K562 (cell line): ENCODE data around the gene CLEC2D. TPM values are rescaled to one million over a fixed set of nuclear protein-coding genes. Genes with fewer than 3 reads are reported as not detected.
A peak's percentile ranks its signal among the peaks of the same experiment; 100 is the strongest.

ENCODE experiments used
- ATAC-seq: fragments of 200-7000 bp; cut with Tn5 transposase; 3 replicates; pipeline ENCODE4 v1.9.1; 2020; ENCODE audit warnings: moderate library complexity
- BruUV-seq: library from RNA; stranded (reverse); fragments of 400-500 nt; replicated peaks from 2 replicates; lab custom pipeline; 2021; lab: Mats Ljungman, UMichigan
- CTCF ChIA-PET: fragments of 300-600 bp; formaldehyde crosslinking; extraction: SDS; loops from one replicate; lab custom pipeline; 2021; ENCODE audit warnings: low intra/inter-chr PET ratio; lab: Yijun Ruan, JAX
- POLR2A ChIA-PET: fragments of 300-600, 350-650 bp; sonication (Branson Sonifier 250); formaldehyde crosslinking; extraction: SDS; loops from one replicate; lab custom pipeline; 2021; ENCODE audit warnings: antibody characterized with exemption, inconsistent platforms; lab: Yijun Ruan, JAX
- DNase-seq, 4 experiments: peaks; one replicate each; pipeline versions ENCODE4 v3.0.0 to v3.0.0-alpha.2; 2011 to 2018; ENCODE audit warnings: low spot score in 3 of 4, mixed read lengths in 3 of 4; ENCODE audit errors: extremely low read depth in 1 of 4
- FAIRE-seq: peaks from 2 replicates; lab custom pipeline; 2011; peaks lifted over from hg19 to GRCh38; lab: Jason Lieb, UNC
- H2AFZ ChIP-seq: 2 replicates; pipeline ENCODE4 v1.6.0; 2011; ENCODE audit warnings: low read depth, low read length, control low read depth, inconsistent platforms
- H3K27ac ChIP-seq: fragments of 200-600 bp; 3 replicates; pipeline ENCODE4 v1.8.0; 2011; ENCODE audit warnings: low read depth, mild to moderate bottlenecking, control low read depth, inconsistent platforms, low read length, moderate library complexity, mixed read lengths; ENCODE audit errors: extremely low read depth
- H3K27me3 ChIP-seq, 2 experiments: fragments of 300-600 bp in 1 of 2; 2 replicates in 1 of 2; 3 replicates in 1 of 2; pipeline versions ENCODE4 v1.6.0 to v1.8.0; 2011; ENCODE audit warnings: inconsistent platforms in 2 of 2, low read length in 2 of 2, mild to moderate bottlenecking in 1 of 2, mixed read lengths in 1 of 2, moderate library complexity in 1 of 2; ENCODE audit not compliant: control insufficient read depth in 2 of 2, insufficient read depth in 2 of 2
- H3K36me3 ChIP-seq: fragments of 300-600 bp; 3 replicates; pipeline ENCODE4 v1.8.0; 2011; ENCODE audit warnings: mild to moderate bottlenecking, low read length, inconsistent platforms; ENCODE audit not compliant: control insufficient read depth, insufficient read depth
- H3K4me1 ChIP-seq, 2 experiments: fragments of 200-600 bp in 1 of 2; replicated peaks in 1 of 2; 2 replicates in 1 of 2; 3 replicates in 1 of 2; pipeline versions ENCODE4 v1.5.1 to v1.8.0; 2011; ENCODE audit warnings: inconsistent platforms in 2 of 2, low read length in 2 of 2, mild to moderate bottlenecking in 1 of 2, mixed read lengths in 1 of 2, moderate library complexity in 1 of 2; ENCODE audit not compliant: control insufficient read depth in 2 of 2, insufficient read depth in 2 of 2
- H3K4me2 ChIP-seq: 2 replicates; pipeline ENCODE4 v1.6.1; 2011; ENCODE audit warnings: low read length, control low read depth, inconsistent platforms, mixed read lengths; ENCODE audit not compliant: insufficient read depth
- H3K4me3 ChIP-seq: fragments of 200-600 bp; sonication (generic), shearing (Covaris generic); 2 replicates; pipeline ENCODE4 v1.5.1; 2016; ENCODE audit warnings: control low read depth, inconsistent platforms
- H3K79me2 ChIP-seq: fragments of 200-600 bp; 3 replicates; pipeline ENCODE4 v1.8.0; 2011; ENCODE audit warnings: low read length, inconsistent platforms; ENCODE audit not compliant: control insufficient read depth, insufficient read depth
- H3K9ac ChIP-seq, 2 experiments: 2 replicates each; pipeline versions ENCODE4 v1.6.0 to v1.6.1; 2011; ENCODE audit warnings: low read depth in 2 of 2, low read length in 2 of 2, control low read depth in 1 of 2, inconsistent platforms in 1 of 2, mild to moderate bottlenecking in 1 of 2, mixed read lengths in 1 of 2; ENCODE audit not compliant: insufficient read depth in 1 of 2
- H3K9me1 ChIP-seq: one replicate; pipeline ENCODE4 v1.6.0; 2011; ENCODE audit warnings: inconsistent platforms, mild to moderate bottlenecking, low read length, moderate library complexity; ENCODE audit not compliant: control insufficient read depth, insufficient read depth
- H3K9me3 ChIP-seq: replicated peaks from 2 replicates; pipeline ENCODE4 v1.5.1; 2011; ENCODE audit warnings: low read depth, low read length, inconsistent platforms; ENCODE audit not compliant: control insufficient read depth, insufficient read depth
- H4K20me1 ChIP-seq: replicated peaks from 2 replicates; pipeline ENCODE4 v1.6.1; 2011; ENCODE audit warnings: low read length, inconsistent platforms, mixed read lengths; ENCODE audit not compliant: control insufficient read depth, insufficient read depth
- FOXA3 ChIP-seq, 2 experiments: fragments of 450-650 bp in 1 of 2; sonication (generic) in 1 of 2; formaldehyde crosslinking; IDR thresholded peaks in 1 of 2; conservative IDR thresholded peaks in 1 of 2; 2 replicates each; pipeline versions ENCODE4 v1.4.0 to v1.8.0; 2020 to 2022; ENCODE audit warnings: mild to moderate bottlenecking in 2 of 2, missing genetic modification reagents in 1 of 2
- RBM14 ChIP-seq: fragments of 200-400 bp; formaldehyde crosslinking; IDR thresholded peaks from 2 replicates; pipeline ENCODE4 v1.6.1; 2018; ENCODE audit warnings: low read depth, mild to moderate bottlenecking, low read length, moderate library complexity, borderline replicate concordance; ENCODE audit not compliant: insufficient read depth
- THRAP3 ChIP-seq: fragments of 450-650 bp; IDR thresholded peaks from 2 replicates; pipeline ENCODE4 v1.6.1; 2016; ENCODE audit warnings: mild to moderate bottlenecking, inconsistent platforms, borderline replicate concordance
- ZC3H4 ChIP-seq: sonication (generic); formaldehyde crosslinking; IDR thresholded peaks from 2 replicates; pipeline ENCODE4 v1.9.0; 2021; ENCODE audit warnings: missing genetic modification reagents, borderline replicate concordance
- ZNF584 ChIP-seq: fragments of 200-800 bp; sonication (Bioruptor generic); IDR thresholded peaks from 2 replicates; pipeline ENCODE4 v1.6.1; 2016; ENCODE audit warnings: low read depth, mild to moderate bottlenecking, missing genetic modification characterization, missing compliant biosample characterization
- WGBS: fragments of 100-300 bp; shearing (Covaris generic); methylation state at CpG from one replicate; pipeline ENCODE4 v1.1.6; 2016; ENCODE audit warnings: low coverage, mixed read lengths; ENCODE audit not compliant: insufficient coverage; ENCODE audit errors: missing lambda C conversion rate; 5-methylcytosine and 5-hydroxymethylcytosine counted together
- in situ Hi-C: fragments of 300-500 bp; cut with MboI; formaldehyde crosslinking; loops from 4 replicates; pipeline ENCODE4 v1.15.0; 2018; ENCODE audit warnings: inconsistent platforms, mixed read lengths
- intact Hi-C: fragments of 100-400 bp; cut with micrococcal nuclease; formaldehyde crosslinking; loops from 2 replicates; pipeline ENCODE4 v1.14.2; 2022
- polyA plus RNA-seq, 8 experiments: library from polyadenylated mRNA; depleted of rRNA in 4 of 8; stranded (reverse) in 5 of 8; unstranded in 3 of 8; fragments of >200 nt; fragmentation: Nextera tagmentation in 2 of 8; fragmentation: Illumina TruSeq in 1 of 8; extraction: Ambion mirVana in 2 of 8; extraction: Trizol in 1 of 8; gene quantifications; 2 replicates each; pipeline versions ENCODE4 v1.2.1 to v1.2.3, GENCODE V29; 2011 to 2014; ENCODE audit warnings: inconsistent platforms in 1 of 8, missing spikeins in 1 of 8
- total RNA-seq, 7 experiments: library from RNA; depleted of rRNA in 6 of 7; stranded (reverse); fragments of >200 nt in 6 of 7; fragmentation: Illumina TruSeq in 2 of 7; extraction: Trizol in 2 of 7; gene quantifications; 2 replicates each; pipeline versions ENCODE4 v1.2.1 to v1.2.3, GENCODE V29; 2011 to 2021; ENCODE audit warnings: low replicate concordance in 1 of 7
- TF ChIP-seq, protein P1 (sequence below): sonication (generic); formaldehyde crosslinking; IDR thresholded peaks from 2 replicates; pipeline ENCODE4 v1.8.1; 2022; ENCODE audit warnings: missing genetic modification reagents

The CLEC2D gene
- total and polyA plus RNA-seq, 9 of the 15 experiments (the other 6 are each of a cell fraction or from before 2014, with no cell fraction given) = 1.4 to 5.0 (median 2.2) TPM

- 51% methylated on average over 5 of the region's 6 CpGs for WGBS
- BruUV-seq = no TSS peak
- no peak for DNase-seq
- no peaks in the 10 kb centered on the region for H3K9me1 ChIP-seq
- CTCF ChIA-PET = no interaction called here
- in situ Hi-C loops (no loop called here), intact Hi-C loops (no loop called here)
- no peaks in the 10 kb centered on the region for H3K79me2 ChIP-seq
- H3K36me3 ChIP-seq = no peaks in the 10 kb centered on the region
- no peaks in the 10 kb centered on the region for H3K27me3 ChIP-seq
- TF ChIP-seq, protein P1, sequence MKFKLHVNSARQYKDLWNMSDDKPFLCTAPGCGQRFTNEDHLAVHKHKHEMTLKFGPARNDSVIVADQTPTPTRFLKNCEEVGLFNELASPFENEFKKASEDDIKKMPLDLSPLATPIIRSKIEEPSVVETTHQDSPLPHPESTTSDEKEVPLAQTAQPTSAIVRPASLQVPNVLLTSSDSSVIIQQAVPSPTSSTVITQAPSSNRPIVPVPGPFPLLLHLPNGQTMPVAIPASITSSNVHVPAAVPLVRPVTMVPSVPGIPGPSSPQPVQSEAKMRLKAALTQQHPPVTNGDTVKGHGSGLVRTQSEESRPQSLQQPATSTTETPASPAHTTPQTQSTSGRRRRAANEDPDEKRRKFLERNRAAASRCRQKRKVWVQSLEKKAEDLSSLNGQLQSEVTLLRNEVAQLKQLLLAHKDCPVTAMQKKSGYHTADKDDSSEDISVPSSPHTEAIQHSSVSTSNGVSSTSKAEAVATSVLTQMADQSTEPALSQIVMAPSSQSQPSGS (CRISPR knock-in tag) = no peak
- TF ChIP-seq ZC3H4 (CRISPR knock-in tag) (no peak), FOXA3 (CRISPR knock-in tag; conservative IDR thresholded peaks at IDR 0.05 in 1 of 2, IDR thresholded peaks at IDR 0.05 in 1 of 2) (no peak), RBM14 (no peak), ZNF584 (CRISPR knock-in tag) (no peak), THRAP3 (no peak)
- ATAC-seq = no peak
- no peak overlapping the region for H3K4me2 ChIP-seq
- H3K9ac ChIP-seq = 0 out of 4 replicates have a peak overlapping the region, but pooled peaks of 1 of the 2 experiments have one; percentile 31
- no peak for FAIRE-seq
- POLR2A ChIA-PET = interaction anchor here (0.6 kb wide), 1 partner anchor 20 kb away, joined by 3 read pairs; no protein-coding TSS in a partner anchor
- H3K4me1 ChIP-seq = no peaks in the 10 kb centered on the region; a peak in 1 of 5 replicates
- no peaks in the 10 kb centered on the region for H3K9me3 ChIP-seq
- H3K27ac ChIP-seq = peak overlapping the region; percentile 52; the same call in 1 of the 3 replicates
- no peaks in the 10 kb centered on the region for H4K20me1 ChIP-seq
- H2AFZ ChIP-seq = peak overlapping the region; percentile 73
- no peak overlapping the region for H3K4me3 ChIP-seq
These were observed 61.9 kb downstream of the CLEC2D start for GRCh38 chr12:9731393-9731792.
